HEK293 (cell line): Measurements from ENCODE around the gene ABTB2.

Experiments used
- CTCF ChIA-PET: fragments of 350-600 bp; formaldehyde crosslinking; extraction: SDS; loops from one replicate; lab custom pipeline; 2021; ENCODE audit warnings: antibody characterized with exemption; lab: Yijun Ruan, JAX
- POLR2A ChIA-PET: fragments of 300-600 bp; formaldehyde crosslinking; extraction: SDS; loops from one replicate; lab custom pipeline; 2020; ENCODE audit warnings: antibody characterized with exemption, inconsistent platforms; lab: Yijun Ruan, JAX
- H3K27ac ChIP-seq: fragments of 200-500 bp; sonication (Bioruptor generic); 2 replicates; pipeline ENCODE4 v1.5.1; 2014; ENCODE audit warnings: low read depth, low read length, control low read depth, inconsistent platforms; ENCODE audit errors: extremely low read depth
- H3K36me3 ChIP-seq, 2 experiments: fragments of 200-500 bp in 1 of 2; sonication (Bioruptor generic) in 1 of 2; 1 replicate in 1 of 2; 2 replicates in 1 of 2; pipeline ENCODE4 v1.5.1; 2014 to 2017; ENCODE audit warnings: inconsistent platforms in 2 of 2, low read length in 2 of 2; ENCODE audit not compliant: control insufficient read depth in 2 of 2, insufficient read depth in 1 of 2
- H3K4me1 ChIP-seq: fragments of 200-500 bp; sonication (Bioruptor generic); 2 replicates; pipeline ENCODE4 v1.5.1; 2014; ENCODE audit warnings: mild to moderate bottlenecking, low read length, inconsistent platforms; ENCODE audit not compliant: control insufficient read depth, insufficient read depth
- H3K4me3 ChIP-seq: 2 replicates; pipeline ENCODE4 v1.5.1; 2011; ENCODE audit warnings: low read depth, mild to moderate bottlenecking, control low read depth, low read length, moderate library complexity
- H3K9me3 ChIP-seq: fragments of 200-500 bp; sonication (Bioruptor generic); 2 replicates; pipeline ENCODE4 v1.5.1; 2014; ENCODE audit warnings: low read depth, low read length, inconsistent platforms; ENCODE audit not compliant: control insufficient read depth, insufficient read depth
- GLI4 ChIP-seq: fragments of 450-650 bp; formaldehyde crosslinking; IDR thresholded peaks from 2 replicates; pipeline ENCODE4 v1.5.1; 2016; ENCODE audit warnings: missing biosample characterization, missing genetic modification characterization
- HOXD13 ChIP-seq: sonication (generic); formaldehyde crosslinking; IDR thresholded peaks from 2 replicates; pipeline ENCODE4 v1.8.0; 2022; ENCODE audit warnings: missing genetic modification reagents, borderline replicate concordance
- KLF1 ChIP-seq: fragments of 450-650 bp; formaldehyde crosslinking; IDR thresholded peaks from 2 replicates; pipeline ENCODE4 v1.5.1; 2016; ENCODE audit warnings: missing biosample characterization, missing genetic modification characterization
- KLF16 ChIP-seq: fragments of 450-650 bp; formaldehyde crosslinking; IDR thresholded peaks from 2 replicates; pipeline ENCODE4 v1.5.1; 2017; ENCODE audit warnings: missing biosample characterization, missing genetic modification characterization
- RBAK ChIP-seq: fragments of 450-650 bp; formaldehyde crosslinking; IDR thresholded peaks from 2 replicates; pipeline ENCODE4 v1.5.1; 2016; ENCODE audit warnings: missing biosample characterization, missing genetic modification characterization
- SCRT1 ChIP-seq: fragments of 450-650 bp; formaldehyde crosslinking; IDR thresholded peaks from 2 replicates; pipeline ENCODE4 v1.5.1; 2016; ENCODE audit warnings: missing biosample characterization, missing genetic modification characterization, borderline replicate concordance
- ZFHX2 ChIP-seq: fragments of 450-650 bp; formaldehyde crosslinking; conservative IDR thresholded peaks from 2 replicates; pipeline ENCODE4 v1.5.1; 2016; ENCODE audit warnings: missing biosample characterization, missing genetic modification characterization
- ZFP41 ChIP-seq: fragments of 450-650 bp; formaldehyde crosslinking; IDR thresholded peaks from 2 replicates; pipeline ENCODE4 v1.5.1; 2016; ENCODE audit warnings: missing biosample characterization, missing genetic modification characterization, borderline replicate concordance
- ZNF169 ChIP-seq: fragments of 450-650 bp; formaldehyde crosslinking; IDR thresholded peaks from 2 replicates; pipeline ENCODE4 v1.5.1; 2016; ENCODE audit warnings: missing biosample characterization, missing genetic modification characterization
- ZNF211 ChIP-seq: fragments of 450-650 bp; formaldehyde crosslinking; IDR thresholded peaks from 2 replicates; pipeline ENCODE4 v1.5.1; 2016; ENCODE audit warnings: low read depth, missing biosample characterization, missing genetic modification characterization
- ZNF221 ChIP-seq: fragments of 450-650 bp; formaldehyde crosslinking; IDR thresholded peaks from 2 replicates; pipeline ENCODE4 v1.5.1; 2017; ENCODE audit warnings: missing biosample characterization, missing genetic modification characterization, borderline replicate concordance
- ZNF292 ChIP-seq: fragments of 450-650 bp; formaldehyde crosslinking; IDR thresholded peaks from 2 replicates; pipeline ENCODE4 v1.5.1; 2016; ENCODE audit warnings: low read depth, missing biosample characterization, missing genetic modification characterization, borderline replicate concordance
- ZNF335 ChIP-seq: fragments of 450-650 bp; formaldehyde crosslinking; conservative IDR thresholded peaks from 2 replicates; pipeline ENCODE4 v1.5.1; 2016; ENCODE audit warnings: missing biosample characterization, missing genetic modification characterization
- ZNF548 ChIP-seq: fragments of 450-650 bp; formaldehyde crosslinking; IDR thresholded peaks from 2 replicates; pipeline ENCODE4 v1.5.1; 2016; ENCODE audit warnings: missing biosample characterization, missing genetic modification characterization
- ZNF623 ChIP-seq: fragments of 450-650 bp; formaldehyde crosslinking; IDR thresholded peaks from 2 replicates; pipeline ENCODE4 v1.5.1; 2016; ENCODE audit warnings: missing biosample characterization, missing genetic modification characterization
- ZNF791 ChIP-seq: fragments of 450-650 bp; formaldehyde crosslinking; IDR thresholded peaks from 2 replicates; pipeline ENCODE4 v1.5.1; 2016; ENCODE audit warnings: missing biosample characterization, missing genetic modification characterization
- ZNF843 ChIP-seq: fragments of 450-650 bp; formaldehyde crosslinking; IDR thresholded peaks from 2 replicates; pipeline ENCODE4 v1.5.1; 2016; ENCODE audit warnings: missing biosample characterization, missing genetic modification characterization
- ZSCAN30 ChIP-seq: fragments of 450-650 bp; IDR thresholded peaks from 2 replicates; pipeline ENCODE4 v1.5.1; 2018; ENCODE audit warnings: missing biosample characterization, mild to moderate bottlenecking, missing genetic modification characterization, moderate library complexity
- TF ChIP-seq, protein P1 (sequence below): fragments of 450-650 bp; formaldehyde crosslinking; conservative IDR thresholded peaks from 2 replicates; pipeline ENCODE4 v1.5.1; 2016; ENCODE audit warnings: low read depth, missing biosample characterization, missing genetic modification characterization
- TF ChIP-seq, protein P2 (sequence below): fragments of 450-650 bp; formaldehyde crosslinking; IDR thresholded peaks from 2 replicates; pipeline ENCODE4 v1.5.1; 2016; ENCODE audit warnings: missing biosample characterization, missing genetic modification characterization
- TF ChIP-seq, protein P3 (sequence below): fragments of 450-650 bp; formaldehyde crosslinking; IDR thresholded peaks from 2 replicates; pipeline ENCODE4 v1.5.1; 2016; ENCODE audit warnings: missing biosample characterization, missing genetic modification characterization
- TF ChIP-seq, protein P4 (sequence below): fragments of 450-650 bp; formaldehyde crosslinking; IDR thresholded peaks from 2 replicates; pipeline ENCODE4 v1.5.1; 2016; ENCODE audit warnings: missing biosample characterization, missing genetic modification characterization

The ABTB2 gene

DNA sequence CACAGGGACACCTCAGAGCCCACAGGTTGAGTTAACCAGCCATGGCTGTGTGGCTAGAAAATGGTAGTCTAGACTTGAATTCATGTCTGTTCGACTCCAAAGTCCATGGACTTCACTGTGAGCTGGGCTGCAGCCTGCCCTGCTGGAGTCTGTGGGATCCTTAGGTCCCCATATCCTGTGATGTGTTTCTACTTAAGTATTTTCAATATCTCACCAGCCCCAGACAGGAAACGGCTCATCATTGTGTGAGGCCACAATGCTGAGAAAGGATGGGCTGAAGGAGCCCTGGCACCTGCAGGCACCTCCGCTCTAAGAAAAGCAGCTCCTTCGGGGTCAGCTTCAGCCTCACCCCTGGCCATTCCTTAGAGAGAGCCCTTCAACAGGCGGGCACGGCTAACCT, 159.3 kb downstream of the ABTB2 start:
- Histone ChIP-seq H3K9me3 (no peaks in the 10 kb centered on the region), H3K4me1 (peaks cover 8% of the 10 kb centered on the region; the same call in 1 of the 2 replicates), H3K4me3 (no peak overlapping the region), H3K36me3 (peaks cover 0 to 5% of the 10 kb centered on the region in 2 experiments; a peak in 1 of 3 replicates), H3K27ac (no peak overlapping the region)
- ChIA-PET CTCF (no interaction called here), POLR2A (no interaction called here)
- TF ChIP-seq ZNF292 (tag by site-specific recombination), result no peak
- no peak for TF ChIP-seq ZNF548
- TF ChIP-seq, protein P1, sequence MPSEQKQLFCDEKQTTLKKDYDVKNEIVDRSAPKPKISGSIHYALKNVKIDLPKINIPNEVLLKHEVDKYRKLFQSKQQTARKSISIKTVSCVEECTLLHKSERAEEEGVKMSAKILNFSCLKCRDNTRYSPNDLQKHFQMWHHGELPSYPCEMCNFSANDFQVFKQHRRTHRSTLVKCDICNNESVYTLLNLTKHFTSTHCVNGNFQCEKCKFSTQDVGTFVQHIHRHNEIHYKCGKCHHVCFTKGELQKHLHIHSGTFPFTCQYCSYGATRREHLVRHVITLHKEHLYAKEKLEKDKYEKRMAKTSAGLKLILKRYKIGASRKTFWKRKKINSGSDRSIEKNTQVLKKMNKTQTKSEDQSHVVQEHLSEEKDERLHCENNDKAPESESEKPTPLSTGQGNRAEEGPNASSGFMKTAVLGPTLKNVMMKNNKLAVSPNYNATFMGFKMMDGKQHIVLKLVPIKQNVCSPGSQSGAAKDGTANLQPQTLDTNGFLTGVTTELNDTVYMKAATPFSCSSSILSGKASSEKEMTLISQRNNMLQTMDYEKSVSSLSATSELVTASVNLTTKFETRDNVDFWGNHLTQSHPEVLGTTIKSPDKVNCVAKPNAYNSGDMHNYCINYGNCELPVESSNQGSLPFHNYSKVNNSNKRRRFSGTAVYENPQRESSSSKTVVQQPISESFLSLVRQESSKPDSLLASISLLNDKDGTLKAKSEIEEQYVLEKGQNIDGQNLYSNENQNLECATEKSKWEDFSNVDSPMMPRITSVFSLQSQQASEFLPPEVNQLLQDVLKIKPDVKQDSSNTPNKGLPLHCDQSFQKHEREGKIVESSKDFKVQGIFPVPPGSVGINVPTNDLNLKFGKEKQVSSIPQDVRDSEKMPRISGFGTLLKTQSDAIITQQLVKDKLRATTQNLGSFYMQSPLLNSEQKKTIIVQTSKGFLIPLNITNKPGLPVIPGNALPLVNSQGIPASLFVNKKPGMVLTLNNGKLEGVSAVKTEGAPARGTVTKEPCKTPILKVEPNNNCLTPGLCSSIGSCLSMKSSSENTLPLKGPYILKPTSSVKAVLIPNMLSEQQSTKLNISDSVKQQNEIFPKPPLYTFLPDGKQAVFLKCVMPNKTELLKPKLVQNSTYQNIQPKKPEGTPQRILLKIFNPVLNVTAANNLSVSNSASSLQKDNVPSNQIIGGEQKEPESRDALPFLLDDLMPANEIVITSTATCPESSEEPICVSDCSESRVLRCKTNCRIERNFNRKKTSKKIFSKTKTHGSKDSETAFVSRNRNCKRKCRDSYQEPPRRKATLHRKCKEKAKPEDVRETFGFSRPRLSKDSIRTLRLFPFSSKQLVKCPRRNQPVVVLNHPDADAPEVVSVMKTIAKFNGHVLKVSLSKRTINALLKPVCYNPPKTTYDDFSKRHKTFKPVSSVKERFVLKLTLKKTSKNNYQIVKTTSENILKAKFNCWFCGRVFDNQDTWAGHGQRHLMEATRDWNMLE, result no peak
- no peak for TF ChIP-seq KLF1
- TF ChIP-seq ZNF221 (tag by site-specific recombination), result no peak
- no peak for TF ChIP-seq ZNF211
- TF ChIP-seq ZNF843 (tag by site-specific recombination), result no peak
- TF ChIP-seq HOXD13 (CRISPR knock-in tag), result no peak
- no peak for TF ChIP-seq ZFP41 (tag by site-specific recombination)
- TF ChIP-seq GLI4 (tag by site-specific recombination), result no peak
- no peak for TF ChIP-seq ZNF623 (tag by site-specific recombination)
- no peak for TF ChIP-seq SCRT1 (tag by site-specific recombination)
- TF ChIP-seq ZSCAN30 (tag by site-specific recombination), result no peak
- no peak for TF ChIP-seq RBAK (tag by site-specific recombination)

DNA sequence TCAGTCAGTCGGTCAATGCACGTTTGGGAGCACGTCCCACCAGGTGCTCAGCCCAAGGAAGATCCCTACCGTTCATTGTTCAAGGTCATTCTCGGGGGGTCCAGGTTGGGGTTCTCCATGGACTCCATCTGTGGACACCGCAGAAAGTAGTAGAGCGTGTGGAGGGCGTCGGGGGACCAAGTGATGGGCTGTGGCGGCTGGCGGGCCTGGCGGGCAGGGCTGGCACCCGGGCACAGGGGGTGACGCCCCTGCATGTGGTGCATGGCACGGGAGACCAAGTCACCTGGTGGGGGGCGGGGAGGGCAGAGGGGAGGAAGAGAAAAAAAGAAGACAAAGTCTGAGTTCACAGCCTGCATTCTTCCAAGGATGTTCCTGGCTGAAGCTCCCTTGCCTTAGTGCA, 160.6 kb downstream of the ABTB2 start:
- ChIA-PET POLR2A (no interaction called here), CTCF (no interaction called here)
- H3K9me3 ChIP-seq, result no peaks in the 10 kb centered on the region
- H3K4me1 ChIP-seq, result peaks cover 8% of the 10 kb centered on the region; the same call in 1 of the 2 replicates
- no peak overlapping the region for H3K27ac ChIP-seq
- peaks cover 0 to 5% of the 10 kb centered on the region in 2 experiments; a peak in 1 of 3 replicates for H3K36me3 ChIP-seq
- H3K4me3 ChIP-seq, result no peak overlapping the region
- no peak for TF ChIP-seq ZNF169 (tag by site-specific recombination)
- TF ChIP-seq, protein P2, sequence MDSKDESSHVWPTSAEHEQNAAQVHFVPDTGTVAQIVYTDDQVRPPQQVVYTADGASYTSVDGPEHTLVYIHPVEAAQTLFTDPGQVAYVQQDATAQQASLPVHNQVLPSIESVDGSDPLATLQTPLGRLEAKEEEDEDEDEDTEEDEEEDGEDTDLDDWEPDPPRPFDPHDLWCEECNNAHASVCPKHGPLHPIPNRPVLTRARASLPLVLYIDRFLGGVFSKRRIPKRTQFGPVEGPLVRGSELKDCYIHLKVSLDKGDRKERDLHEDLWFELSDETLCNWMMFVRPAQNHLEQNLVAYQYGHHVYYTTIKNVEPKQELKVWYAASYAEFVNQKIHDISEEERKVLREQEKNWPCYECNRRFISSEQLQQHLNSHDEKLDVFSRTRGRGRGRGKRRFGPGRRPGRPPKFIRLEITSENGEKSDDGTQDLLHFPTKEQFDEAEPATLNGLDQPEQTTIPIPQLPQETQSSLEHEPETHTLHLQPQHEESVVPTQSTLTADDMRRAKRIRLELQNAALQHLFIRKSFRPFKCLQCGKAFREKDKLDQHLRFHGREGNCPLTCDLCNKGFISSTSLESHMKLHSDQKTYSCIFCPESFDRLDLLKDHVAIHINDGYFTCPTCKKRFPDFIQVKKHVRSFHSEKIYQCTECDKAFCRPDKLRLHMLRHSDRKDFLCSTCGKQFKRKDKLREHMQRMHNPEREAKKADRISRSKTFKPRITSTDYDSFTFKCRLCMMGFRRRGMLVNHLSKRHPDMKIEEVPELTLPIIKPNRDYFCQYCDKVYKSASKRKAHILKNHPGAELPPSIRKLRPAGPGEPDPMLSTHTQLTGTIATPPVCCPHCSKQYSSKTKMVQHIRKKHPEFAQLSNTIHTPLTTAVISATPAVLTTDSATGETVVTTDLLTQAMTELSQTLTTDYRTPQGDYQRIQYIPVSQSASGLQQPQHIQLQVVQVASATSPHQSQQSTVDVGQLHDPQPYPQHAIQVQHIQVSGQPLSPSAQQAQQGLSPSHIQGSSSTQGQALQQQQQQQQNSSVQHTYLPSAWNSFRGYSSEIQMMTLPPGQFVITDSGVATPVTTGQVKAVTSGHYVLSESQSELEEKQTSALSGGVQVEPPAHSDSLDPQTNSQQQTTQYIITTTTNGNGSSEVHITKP (tag by site-specific recombination), result no peak
- no peak for TF ChIP-seq ZNF791 (tag by site-specific recombination)
- TF ChIP-seq ZFHX2, result no peak
- no peak for TF ChIP-seq KLF16
- no peak for TF ChIP-seq ZNF335 (tag by site-specific recombination)
- TF ChIP-seq, protein P3, sequence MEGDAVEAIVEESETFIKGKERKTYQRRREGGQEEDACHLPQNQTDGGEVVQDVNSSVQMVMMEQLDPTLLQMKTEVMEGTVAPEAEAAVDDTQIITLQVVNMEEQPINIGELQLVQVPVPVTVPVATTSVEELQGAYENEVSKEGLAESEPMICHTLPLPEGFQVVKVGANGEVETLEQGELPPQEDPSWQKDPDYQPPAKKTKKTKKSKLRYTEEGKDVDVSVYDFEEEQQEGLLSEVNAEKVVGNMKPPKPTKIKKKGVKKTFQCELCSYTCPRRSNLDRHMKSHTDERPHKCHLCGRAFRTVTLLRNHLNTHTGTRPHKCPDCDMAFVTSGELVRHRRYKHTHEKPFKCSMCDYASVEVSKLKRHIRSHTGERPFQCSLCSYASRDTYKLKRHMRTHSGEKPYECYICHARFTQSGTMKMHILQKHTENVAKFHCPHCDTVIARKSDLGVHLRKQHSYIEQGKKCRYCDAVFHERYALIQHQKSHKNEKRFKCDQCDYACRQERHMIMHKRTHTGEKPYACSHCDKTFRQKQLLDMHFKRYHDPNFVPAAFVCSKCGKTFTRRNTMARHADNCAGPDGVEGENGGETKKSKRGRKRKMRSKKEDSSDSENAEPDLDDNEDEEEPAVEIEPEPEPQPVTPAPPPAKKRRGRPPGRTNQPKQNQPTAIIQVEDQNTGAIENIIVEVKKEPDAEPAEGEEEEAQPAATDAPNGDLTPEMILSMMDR (tag by site-specific recombination), result no peak
- TF ChIP-seq, protein P4, sequence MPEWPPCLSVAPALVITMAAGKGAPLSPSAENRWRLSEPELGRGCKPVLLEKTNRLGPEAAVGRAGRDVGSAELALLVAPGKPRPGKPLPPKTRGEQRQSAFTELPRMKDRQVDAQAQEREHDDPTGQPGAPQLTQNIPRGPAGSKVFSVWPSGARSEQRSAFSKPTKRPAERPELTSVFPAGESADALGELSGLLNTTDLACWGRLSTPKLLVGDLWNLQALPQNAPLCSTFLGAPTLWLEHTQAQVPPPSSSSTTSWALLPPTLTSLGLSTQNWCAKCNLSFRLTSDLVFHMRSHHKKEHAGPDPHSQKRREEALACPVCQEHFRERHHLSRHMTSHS (tag by site-specific recombination), result no peak
